ENCODE data around the gene WDCP. TPM values are rescaled to one million over a fixed set of nuclear protein-coding genes. Genes with fewer than 3 reads are reported as not detected.

WDCP gene
- total RNA-seq, 2 donors from 2014 or later, result 6.3 to 7.2 TPM

GRCh38 chr2:24009367-24009679, 37.9 kb downstream of the WDCP start:
- TF ChIP-seq POLR2A (IDR thresholded peaks at IDR 0.05) (no peak), CTCF (IDR thresholded peaks at IDR 0.05) (no peak), POLR2AphosphoS5 (IDR thresholded peaks at IDR 0.05) (no peak)
- no peak for DNase-seq (ENCODE audit: low spot score)
- Histone ChIP-seq H3K36me3 (no peaks in the 10 kb centered on the region), H3K9me3 (no peaks in the 10 kb centered on the region), H3K4me1 (replicated peaks) (no peaks in the 10 kb centered on the region), H3K27ac (no peak overlapping the region), H3K4me3 (no peak overlapping the region), H3K27me3 (replicated peaks; ENCODE audit: insufficient read depth) (peaks cover 7% of the 10 kb centered on the region)
- intact Hi-C loops (cut with DNase I), result no loop called here
- WGBS, result 76% methylated on average over 9 of the region's 9 CpGs

DNA sequence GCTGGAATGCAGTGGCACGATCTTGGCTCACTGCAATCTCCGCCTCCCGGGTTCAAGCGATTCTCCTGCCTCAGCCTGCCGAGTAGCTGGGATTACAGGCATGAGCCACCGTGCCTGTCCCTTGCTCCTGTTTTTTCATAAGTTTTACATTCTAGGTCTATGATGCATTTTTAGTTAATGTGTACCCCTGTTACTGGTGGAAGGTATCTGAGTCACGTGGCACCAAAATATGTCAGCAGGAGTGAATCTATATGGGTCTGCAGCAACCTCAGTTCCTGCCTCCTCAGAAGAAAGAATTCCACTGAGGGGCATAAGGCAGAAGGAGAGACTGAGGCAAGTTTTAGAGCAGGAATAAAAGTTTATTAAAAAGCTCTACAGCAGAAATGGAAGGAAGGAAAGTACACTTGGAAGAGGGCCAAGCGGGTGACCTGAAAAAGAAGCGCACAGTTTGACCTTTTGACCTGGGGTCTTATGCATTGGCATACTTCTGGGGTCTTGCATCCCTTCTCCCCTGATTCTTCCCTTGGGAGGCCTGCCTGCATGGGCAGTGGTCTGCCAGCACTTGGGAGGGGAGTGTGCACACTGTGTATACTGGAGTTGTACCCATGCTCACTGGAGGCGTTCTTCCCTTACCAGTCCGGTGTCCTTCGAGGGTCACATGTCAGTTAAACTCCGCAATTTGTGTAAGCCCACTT, 38.4 kb downstream of the WDCP start:
- no peak for DNase-seq (ENCODE audit: low spot score)
- H3K27me3 ChIP-seq (replicated peaks; ENCODE audit: insufficient read depth), result peaks cover 7% of the 10 kb centered on the region
- no peak overlapping the region for H3K4me3 ChIP-seq
- no peak for TF ChIP-seq POLR2A (IDR thresholded peaks at IDR 0.05)
- no peak for TF ChIP-seq CTCF (IDR thresholded peaks at IDR 0.05)
- TF ChIP-seq POLR2AphosphoS5 (IDR thresholded peaks at IDR 0.05), result no peak
- H3K27ac ChIP-seq, result no peak overlapping the region
- intact Hi-C loops (cut with DNase I), result no loop called here
- H3K9me3 ChIP-seq, result no peaks in the 10 kb centered on the region
- H3K36me3 ChIP-seq, result no peaks in the 10 kb centered on the region
- 85% methylated on average over 13 of the region's 13 CpGs for WGBS
- no peaks in the 10 kb centered on the region for H3K4me1 ChIP-seq (replicated peaks)

GRCh38 chr2:24007693-24008092, 39.5 kb downstream of the WDCP start:
- Histone ChIP-seq H3K4me1 (replicated peaks) (no peaks in the 10 kb centered on the region), H3K27ac (no peak overlapping the region), H3K27me3 (replicated peaks; ENCODE audit: insufficient read depth) (peaks cover 7% of the 10 kb centered on the region), H3K9me3 (no peaks in the 10 kb centered on the region), H3K36me3 (no peaks in the 10 kb centered on the region), H3K4me3 (no peak overlapping the region)
- TF ChIP-seq POLR2AphosphoS5 (IDR thresholded peaks at IDR 0.05), result no peak
- no peak for TF ChIP-seq POLR2A (IDR thresholded peaks at IDR 0.05)
- no peak for DNase-seq (ENCODE audit: low spot score)
- intact Hi-C loops (cut with DNase I), result no loop called here

DNA sequence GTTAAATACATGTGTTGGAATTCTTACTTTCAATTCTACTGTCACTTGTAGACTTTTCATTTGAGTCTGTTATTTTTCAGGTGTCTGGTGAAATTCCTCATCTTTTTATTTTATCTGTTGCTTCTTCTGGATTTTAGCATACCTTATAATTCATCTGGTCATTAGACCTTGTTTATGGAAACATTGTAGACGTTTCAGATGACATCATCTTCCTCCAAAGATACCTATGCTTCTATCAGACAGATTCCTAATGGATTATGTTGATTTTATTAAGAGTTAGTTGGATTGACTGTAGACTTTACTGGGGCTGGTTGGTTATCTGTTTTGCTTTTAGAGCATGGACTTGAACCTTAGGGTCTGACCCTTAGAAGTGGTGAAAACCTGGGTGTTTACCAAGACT, 52.6 kb downstream of the WDCP start:
- WGBS, result 64% methylated on average over 1 of the region's 1 CpG
- Histone ChIP-seq H3K4me3 (no peak overlapping the region), H3K27ac (no peak overlapping the region), H3K4me1 (replicated peaks) (no peaks in the 10 kb centered on the region), H3K27me3 (replicated peaks; ENCODE audit: insufficient read depth) (no peaks in the 10 kb centered on the region), H3K9me3 (no peaks in the 10 kb centered on the region), H3K36me3 (no peaks in the 10 kb centered on the region)
- no peak for DNase-seq (ENCODE audit: low spot score)
- intact Hi-C loops (cut with DNase I), result no loop called here
- TF ChIP-seq CTCF (IDR thresholded peaks at IDR 0.05) (no peak), POLR2A (IDR thresholded peaks at IDR 0.05) (no peak)

DNA sequence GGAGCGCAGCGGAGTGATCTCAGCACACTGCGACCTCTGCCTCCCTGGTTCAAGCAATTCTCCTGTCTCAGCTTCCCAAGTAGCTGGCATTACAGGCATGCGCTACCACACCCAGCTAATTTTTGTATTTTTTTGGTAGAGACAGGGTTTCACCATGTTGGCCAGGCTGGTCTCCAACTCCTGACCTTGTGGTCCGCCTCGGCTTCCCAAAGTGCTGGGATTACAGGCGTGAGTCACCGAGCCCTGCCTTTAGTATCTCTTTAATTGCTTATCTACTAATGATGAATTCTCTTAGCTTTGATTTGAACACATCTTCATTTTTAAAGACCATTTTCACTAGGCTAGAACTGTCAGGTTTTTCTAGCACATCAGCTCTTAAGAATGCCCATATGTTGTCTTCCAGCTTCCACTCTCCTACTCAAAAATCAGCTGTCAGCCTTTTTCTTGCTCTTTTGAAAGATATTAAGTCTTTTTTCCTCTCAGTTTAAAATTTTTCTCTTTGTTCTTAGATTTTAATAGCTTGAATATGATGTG, 53.4 kb downstream of the WDCP start:
- Histone ChIP-seq H3K9me3 (no peaks in the 10 kb centered on the region), H3K36me3 (no peaks in the 10 kb centered on the region), H3K27ac (no peak overlapping the region), H3K4me3 (no peak overlapping the region), H3K27me3 (replicated peaks; ENCODE audit: insufficient read depth) (no peaks in the 10 kb centered on the region), H3K4me1 (replicated peaks) (no peaks in the 10 kb centered on the region)
- TF ChIP-seq CTCF (IDR thresholded peaks at IDR 0.05) (no peak), POLR2A (IDR thresholded peaks at IDR 0.05) (no peak), POLR2AphosphoS5 (IDR thresholded peaks at IDR 0.05) (no peak)
- WGBS, result 98% methylated on average over 8 of the region's 8 CpGs
- intact Hi-C loops (cut with DNase I), result no loop called here
- no peak for DNase-seq (ENCODE audit: low spot score)
